Measurements from ENCODE around the gene HOXB6.

DNA sequence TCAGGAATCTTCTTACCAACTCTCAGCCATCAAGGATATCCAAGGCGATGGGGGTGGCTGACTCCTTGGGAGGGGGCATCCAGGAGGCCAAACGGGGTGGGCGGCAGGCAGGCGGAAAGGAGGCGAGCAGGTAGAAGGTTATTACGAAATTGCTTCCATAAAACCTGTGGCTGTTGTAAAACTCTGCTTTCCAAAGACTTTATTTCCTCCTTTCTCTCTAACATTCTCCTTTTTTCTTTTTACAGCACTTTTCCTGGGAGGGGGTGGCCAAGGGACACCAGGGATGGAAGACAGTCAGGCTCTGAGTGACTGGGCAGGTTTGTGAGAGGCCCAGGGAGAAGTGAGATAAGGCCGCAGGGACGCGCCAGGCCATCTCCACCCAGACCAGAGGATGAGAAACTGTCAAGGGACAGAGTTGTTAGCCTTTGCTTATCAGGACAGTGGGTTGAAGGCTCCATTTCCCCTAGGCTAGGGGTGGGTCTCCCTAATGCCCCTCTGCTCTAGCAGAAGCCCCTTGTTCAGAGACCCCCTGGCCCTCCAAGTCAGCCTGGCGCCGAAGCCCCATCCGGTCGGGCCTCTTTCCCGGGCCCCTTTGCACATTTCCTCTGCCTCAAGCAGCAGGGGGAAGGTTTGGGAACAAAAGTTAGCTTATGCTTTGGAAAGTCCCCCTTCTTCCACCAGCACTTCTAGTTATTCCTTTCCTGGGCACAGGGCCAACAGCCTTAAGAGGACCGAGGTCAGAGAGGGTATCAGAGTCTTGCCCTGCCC lies 26.3 kb upstream of the HOXB6 start:
- TF ChIP-seq, protein P1, sequence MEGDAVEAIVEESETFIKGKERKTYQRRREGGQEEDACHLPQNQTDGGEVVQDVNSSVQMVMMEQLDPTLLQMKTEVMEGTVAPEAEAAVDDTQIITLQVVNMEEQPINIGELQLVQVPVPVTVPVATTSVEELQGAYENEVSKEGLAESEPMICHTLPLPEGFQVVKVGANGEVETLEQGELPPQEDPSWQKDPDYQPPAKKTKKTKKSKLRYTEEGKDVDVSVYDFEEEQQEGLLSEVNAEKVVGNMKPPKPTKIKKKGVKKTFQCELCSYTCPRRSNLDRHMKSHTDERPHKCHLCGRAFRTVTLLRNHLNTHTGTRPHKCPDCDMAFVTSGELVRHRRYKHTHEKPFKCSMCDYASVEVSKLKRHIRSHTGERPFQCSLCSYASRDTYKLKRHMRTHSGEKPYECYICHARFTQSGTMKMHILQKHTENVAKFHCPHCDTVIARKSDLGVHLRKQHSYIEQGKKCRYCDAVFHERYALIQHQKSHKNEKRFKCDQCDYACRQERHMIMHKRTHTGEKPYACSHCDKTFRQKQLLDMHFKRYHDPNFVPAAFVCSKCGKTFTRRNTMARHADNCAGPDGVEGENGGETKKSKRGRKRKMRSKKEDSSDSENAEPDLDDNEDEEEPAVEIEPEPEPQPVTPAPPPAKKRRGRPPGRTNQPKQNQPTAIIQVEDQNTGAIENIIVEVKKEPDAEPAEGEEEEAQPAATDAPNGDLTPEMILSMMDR (IDR thresholded peaks at IDR 0.05): no peak
- TF ChIP-seq ZFX (IDR thresholded peaks at IDR 0.05; ENCODE audit: borderline replicate concordance): no peak

Measured in 22Rv1 (cell line).